HG03060 (cell line): ENCODE results near the gene DTNB.

Experiments used
- ATAC-seq: cut with Tn5 transposase; IDR thresholded peaks from one replicate; pipeline ENCODE4 v1.9.1; 2021; ENCODE audit warnings: low read depth, moderate number of reproducible peaks; ENCODE audit not compliant: unreplicated experiment

Gene DTNB

DNA sequence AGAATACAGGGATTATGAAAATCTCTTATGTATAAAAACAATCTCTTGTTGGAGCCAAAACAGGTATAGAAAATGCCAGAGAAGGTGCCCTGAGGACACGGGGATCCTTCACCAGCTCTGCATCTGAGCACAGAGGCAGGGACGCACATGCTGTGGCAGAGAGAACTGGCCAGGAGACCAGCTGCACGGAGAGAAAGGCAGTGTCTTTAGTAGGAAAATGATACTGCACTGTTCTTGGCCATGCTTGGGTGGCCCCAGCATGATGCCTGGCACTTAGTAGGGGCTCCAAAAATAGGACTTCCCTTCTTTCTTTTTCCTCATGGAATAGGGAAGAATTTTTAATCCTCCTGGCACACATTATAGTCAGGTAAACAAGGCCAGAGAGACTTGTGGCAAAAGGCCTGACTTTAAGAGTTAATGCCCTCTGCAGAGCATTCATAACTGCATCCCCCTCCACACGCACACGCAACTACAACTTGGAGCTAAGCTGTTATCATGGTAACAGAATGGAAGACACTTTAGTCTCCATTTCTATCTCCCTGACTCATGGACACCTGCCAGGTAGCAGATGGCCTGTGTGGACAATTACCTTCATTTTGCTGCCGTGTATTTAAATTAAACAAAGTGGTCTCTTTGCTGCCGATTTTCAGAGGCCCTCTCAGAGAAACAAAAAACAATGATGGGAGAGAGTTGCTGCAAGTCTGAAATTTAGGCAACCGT lies 271.9 kb downstream of the DTNB start:
- ATAC-seq, result no peak

DNA sequence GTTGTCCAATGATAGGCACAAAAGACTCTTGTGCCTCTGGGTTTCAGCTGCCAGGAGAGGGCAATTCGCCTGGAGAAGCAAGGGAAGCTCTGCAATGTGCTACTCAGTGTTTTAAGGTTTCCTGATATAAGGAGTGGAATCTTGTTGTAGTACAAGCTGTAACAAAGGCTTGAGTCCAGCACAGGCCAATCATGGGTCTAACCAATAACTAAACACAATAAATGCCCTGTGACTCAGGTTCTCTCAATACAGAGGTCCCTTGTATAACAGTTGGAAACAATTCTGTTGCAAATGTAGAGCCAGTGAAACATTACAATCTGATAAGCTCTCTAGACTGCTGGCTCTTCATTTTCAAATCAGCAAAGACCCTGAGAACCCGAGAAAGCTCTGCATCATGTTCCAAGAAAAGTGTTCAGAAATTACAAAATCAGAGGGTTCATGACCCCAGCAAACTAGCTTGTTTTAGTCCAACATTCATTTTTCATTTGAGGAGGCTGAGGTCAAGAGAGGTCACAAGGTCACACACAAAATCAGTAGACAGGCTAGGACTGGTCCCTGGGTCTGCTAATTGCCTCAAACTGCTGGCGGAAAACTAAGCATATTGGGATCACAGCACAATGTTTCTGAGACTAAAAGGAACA lies 272.7 kb downstream of the DTNB start:
- ATAC-seq, result no peak

DNA sequence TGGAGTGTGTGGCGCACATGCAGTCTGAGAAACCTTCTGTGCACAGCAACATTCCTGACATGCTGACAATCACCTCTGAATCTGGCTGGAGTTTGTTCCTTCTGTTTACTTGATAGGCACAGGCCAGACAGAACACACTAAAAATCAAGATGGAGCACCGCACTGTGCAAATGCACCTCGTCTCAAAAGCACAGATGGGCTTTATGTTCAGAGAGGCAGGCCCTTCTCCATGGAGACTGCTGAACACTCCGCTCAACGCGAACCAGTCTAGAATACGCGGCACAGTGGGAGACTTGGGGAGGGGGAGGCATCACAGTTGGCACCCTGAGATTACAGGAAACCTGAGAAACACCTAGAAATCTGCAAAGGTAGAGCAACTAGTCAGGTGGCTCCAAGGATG lies 273.2 kb downstream of the DTNB start:
- ATAC-seq, result no peak

DNA sequence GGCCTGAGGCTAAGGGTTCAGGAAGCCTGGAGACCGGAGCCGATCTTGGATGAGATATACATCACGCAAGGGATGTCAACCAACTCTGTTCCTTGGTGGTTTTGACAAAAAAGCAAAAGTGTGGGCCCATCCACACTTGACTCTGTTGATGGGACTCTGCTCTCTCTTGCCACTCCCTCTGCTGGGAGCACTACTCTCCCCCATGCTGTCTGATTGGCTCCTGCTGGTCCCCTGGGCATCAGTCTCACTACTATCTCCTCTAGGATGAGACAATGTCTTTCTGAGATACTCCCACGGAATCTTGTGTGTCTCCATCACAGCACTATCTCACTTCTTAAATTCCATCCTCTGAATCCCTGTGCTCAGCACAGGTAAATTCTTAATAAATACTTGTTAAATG lies 274.8 kb downstream of the DTNB start:
- no peak for ATAC-seq

GRCh38 chr2:25397777-25398176 lies 275.6 kb downstream of the DTNB start:
- no peak for ATAC-seq

- ATAC-seq, result no peak
Measured at GRCh38 chr2:25389161-25389560, 284.2 kb downstream of the DTNB start.

DNA sequence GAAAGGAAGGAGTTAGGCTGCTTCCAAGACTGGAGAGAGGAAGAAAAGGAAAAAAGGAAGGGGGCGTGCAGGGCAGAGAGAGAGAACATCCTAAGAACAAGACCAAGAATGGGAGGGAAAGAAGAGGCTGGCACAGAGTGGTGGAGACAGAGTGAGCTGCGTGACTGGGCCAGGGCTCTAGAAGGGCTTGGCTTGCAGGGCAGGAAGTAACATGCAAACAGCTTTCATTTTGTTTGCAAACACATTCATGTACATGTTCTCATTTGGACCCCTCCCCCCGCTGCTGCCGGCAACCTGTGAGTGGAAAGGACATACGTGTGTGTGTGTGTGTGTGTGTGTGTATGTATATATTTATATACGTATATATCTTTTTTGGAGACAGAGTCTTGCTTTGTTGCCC lies 284.9 kb downstream of the DTNB start:
- no peak for ATAC-seq

DNA sequence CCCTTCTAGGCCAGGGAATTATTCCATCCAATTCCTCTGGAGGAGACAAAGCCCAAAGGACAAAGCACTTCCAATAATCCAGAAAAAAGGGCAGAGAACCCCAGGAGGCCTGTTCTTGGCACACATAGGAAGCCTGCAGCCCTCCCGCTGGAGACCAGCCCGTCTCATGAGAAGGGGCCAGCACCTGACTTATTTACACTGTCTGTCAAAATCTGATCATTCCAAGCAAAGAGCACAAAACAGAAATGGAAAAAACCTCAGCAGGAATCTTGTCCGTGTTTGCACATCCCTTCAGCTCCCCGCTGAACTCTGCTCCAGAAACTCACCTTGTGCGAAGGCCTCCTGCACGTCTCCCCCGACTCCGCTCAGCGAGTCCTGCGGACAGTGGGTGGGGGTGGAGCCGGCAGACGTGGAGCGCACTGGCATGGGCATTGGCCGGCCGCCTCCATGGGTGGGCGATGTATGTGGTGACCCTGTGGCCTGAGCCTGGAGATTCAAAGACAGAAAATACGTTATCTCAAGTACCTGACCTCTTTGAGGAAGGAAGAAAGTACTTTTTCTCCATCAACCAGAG lies 285.4 kb downstream of the DTNB start:
- ATAC-seq, result no peak

DNA sequence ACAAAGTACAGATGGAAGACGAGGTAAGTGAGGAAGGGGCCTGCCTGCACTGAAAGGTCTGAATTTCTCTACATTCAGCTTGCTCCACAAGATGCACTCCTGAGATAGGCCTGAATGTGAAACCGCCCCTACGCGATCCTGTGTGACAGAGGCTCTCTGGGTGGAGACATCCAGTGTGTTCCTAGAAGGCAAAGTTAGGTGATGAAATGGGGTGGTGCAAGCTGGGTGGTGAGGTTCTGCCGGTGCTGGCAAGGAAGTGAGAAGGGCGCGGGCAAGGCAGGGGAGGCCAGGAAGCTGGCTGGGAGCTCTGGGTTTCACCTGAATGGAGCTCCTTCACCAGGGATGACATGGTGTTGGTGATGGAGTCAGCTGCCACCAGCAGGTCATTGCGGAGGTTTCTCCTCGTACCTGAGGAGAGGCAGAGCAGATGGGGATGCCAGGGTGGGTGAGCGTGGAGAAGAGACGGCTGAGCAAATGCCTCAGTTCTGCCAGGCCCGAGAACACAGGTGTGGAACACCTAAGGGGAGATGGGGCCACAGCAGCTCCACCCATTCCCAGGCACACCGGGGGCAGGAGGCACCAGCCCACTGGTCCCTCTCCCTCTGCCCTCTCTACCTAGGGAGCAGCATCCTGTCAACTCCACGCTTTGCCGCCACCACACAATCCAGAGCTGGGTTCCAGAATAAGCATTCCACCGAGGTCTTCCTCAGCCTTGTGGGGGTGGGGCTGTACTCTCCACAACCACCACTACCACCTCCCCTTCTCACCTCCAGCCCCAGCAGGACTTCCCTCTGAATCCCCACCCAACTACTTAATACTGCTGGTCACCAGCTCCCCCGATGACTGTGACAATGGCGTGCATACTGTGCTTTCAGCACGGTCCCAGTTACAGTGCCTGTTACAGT lies 286.2 kb downstream of the DTNB start:
- ATAC-seq, result no peak

- ATAC-seq, result no peak
Measured at GRCh38 chr2:25385910-25386309, 287.5 kb downstream of the DTNB start.

DNA sequence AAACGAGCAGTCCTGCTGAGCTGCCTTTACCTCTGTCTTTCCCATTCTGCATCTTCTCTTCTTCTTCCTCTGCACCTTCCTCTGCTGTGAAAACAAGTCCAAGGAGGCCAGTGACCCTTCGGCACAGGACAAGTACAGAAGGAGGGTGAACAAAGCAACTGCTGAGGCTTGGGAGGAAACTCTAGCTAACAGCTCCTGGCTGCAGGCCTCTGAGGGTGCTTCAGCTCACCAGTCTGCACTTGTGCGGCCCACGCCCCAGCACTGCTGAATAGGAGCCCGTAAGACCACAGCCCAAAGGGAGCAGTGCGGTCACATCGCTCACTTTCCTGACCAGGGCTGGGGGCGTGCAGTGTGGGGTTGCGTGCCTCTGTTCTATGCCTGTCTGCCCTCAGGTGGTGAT lies 289.6 kb downstream of the DTNB start:
- ATAC-seq, result no peak

- no peak for ATAC-seq
Measured at GRCh38 chr2:25381502-25381901, 291.9 kb downstream of the DTNB start.

DNA sequence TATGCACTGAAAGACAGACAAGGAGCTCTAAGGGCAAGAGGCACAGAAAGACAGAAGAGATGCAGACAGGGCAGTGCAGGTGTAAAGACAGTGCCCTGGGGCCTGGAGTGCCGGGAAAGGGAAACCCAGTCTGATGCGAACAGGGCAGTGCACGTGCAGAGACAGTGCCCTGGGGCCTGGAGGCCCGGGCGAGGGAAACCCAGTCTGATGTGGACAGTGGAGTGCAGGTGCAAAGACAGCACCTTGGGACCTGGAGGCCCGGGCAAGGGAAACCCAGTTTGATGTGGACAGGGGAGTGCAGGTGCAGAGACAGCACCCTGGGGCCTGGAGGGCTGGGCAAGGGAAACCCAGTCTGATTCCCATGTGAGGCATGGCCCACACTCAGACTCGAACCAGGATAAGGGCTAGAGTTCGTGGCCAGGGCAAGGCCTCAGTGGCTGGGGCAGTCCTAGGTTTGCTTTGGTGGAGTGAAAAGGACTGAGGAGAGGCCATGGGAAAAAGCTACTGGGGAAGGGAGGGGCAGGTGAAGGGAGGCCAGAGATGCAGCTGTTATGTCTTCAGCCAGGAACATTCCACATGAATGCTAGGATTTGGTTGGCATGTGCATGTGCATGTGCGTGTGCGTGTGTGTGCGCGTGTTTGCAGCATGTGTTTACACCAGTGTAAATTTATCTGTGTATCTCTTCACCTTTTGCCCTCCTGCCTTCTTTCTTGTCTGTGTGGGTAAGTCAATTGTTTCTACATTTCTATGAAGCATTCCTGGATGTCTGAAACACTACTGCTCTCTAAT lies 292.6 kb downstream of the DTNB start:
- no peak for ATAC-seq

GRCh38 chr2:25380023-25380422 lies 293.4 kb downstream of the DTNB start:
- ATAC-seq, result no peak

GRCh38 chr2:25379535-25379934 lies 293.8 kb downstream of the DTNB start:
- no peak for ATAC-seq

GRCh38 chr2:25378731-25379490 lies 294.5 kb downstream of the DTNB start:
- ATAC-seq, result no peak

DNA sequence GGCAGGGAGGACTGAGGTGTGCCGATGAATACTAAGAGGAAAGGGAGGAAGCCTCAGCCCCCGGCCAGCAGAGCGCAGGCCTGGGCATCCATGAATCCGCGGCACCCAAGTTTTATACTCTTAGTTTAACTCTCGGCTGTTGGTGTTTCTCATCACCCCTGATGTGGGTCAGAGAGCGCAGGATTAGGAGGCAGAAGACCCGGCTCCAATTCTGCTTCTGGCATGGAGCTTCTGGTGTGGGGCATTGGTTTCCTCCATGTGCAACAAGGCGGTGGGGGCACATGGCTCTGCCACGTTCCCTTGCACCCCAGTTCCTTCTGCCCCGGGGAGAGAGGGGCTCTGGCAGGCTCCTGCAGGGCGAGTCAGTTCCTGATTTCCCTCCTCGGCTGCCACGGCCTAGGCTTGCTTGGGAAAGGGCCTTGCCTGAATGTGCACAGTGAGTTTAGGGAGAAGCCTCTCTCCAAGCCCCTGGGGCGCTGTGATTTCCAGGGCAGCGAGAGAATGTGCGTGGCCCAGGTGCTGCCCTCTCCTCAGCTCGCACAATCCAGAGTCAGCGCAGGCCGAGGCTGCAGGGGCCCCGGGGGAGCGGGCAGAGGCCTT lies 295.5 kb downstream of the DTNB start:
- no peak for ATAC-seq

GRCh38 chr2:25376750-25377621 lies 296.4 kb downstream of the DTNB start:
- peak; percentile 93 for ATAC-seq
